D341Med (cell line): Measurements from ENCODE around the gene IQSEC3.

Experiments
- DNase-seq: peaks from one replicate; pipeline ENCODE4 v3.0.0; 2012; ENCODE audit warnings: low spot score

Gene IQSEC3

DNA sequence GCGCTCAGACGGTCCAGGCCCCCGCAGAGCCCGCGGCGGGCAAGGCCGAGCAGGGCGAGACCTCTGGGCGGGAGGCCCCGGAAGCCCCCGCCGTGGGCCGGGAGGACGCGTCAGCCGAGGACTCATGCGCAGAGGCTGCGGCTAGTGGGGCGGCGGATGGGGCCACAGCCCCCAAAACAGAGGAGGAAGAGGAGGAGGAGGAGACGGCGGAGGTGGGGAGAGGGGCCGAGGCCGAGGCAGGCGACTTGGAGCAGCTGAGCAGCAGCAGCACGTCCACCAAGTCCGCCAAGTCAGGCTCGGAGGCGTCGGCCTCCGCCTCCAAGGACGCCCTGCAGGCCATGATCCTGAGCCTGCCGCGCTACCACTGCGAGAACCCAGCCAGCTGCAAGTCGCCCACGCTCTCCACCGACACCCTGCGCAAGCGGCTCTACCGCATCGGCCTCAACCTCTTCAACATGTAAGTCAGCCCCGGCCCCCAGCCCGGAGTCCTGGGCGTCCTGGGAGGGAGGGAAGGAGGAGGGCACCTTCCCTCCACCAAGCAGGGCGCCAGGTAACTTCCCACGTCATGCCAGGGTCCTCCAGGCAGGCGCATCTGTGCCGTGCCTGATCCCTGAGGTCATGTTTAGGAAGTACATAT is 72.4 kb downstream of the IQSEC3 start:
- DNase-seq: no peak

DNA sequence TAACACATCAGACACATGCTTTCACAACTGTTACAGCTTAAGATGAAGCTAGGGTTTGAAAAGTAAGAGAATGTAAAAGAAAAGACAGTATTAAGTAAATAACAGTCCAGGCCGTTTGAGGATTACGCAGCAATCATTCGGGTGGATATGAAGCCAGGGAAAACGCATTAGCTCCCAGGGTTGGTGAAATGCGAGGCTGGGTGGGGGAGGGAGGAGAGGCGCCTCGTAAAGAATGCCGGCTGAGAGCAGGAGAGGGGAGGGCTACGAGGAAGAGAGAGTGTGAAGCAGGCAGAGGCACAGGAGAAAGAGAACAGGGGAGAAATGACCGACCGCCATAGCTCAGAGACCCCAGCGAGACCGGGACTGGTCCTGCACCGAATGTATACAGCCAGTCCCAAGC is 73.0 kb downstream of the IQSEC3 start:
- no peak for DNase-seq

DNA sequence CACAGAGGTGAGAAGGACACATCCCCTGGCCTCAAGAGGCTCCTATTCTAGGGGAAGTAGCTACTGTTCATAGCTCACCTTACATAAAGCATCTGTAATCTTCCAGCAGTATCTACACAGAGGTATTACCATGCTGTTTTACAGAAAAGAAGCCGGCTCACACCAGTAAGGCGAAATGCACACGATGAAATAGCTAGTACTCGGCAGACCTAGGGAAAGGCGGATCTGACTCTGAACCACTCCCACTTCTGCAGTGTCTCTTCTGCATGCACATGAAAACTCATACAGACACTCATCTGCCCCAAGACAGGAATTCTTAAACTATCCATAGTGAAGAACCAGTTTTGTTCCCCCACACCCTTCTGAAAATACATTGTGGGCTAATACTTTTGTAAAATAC is 73.6 kb downstream of the IQSEC3 start:
- DNase-seq: no peak

DNA sequence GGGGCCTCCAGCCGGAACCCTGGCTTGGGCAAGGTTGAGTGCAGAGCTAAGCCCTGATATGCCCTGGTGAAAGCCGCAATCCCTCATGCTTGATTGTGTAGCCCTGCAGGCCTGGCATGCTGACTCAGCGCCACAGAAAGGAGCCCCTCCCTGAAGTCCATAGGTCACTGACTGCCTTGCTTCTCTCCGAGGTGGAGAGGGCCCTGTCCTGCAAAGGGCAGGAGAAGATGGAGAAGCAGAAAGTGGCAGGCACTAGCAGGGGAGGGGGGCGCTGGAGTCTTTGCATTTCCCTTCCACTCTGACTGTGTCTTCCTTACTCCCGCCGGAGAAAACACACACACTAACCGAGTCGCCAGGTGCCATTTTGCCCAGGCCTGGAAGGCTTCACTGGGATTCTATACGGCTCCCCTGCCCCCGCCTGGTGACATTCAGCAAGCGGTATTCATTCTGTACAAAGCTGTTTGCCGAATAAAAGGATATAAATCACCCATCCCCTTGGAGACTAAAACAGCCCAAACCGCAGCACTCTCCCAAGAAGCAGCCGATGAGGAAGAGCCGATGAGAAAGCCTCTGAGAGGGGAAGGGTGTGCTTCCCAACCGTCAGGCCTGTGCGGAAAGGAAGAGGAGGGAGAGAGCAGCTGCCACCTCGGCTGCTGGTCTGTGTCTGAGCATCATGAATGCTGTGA is 77.5 kb downstream of the IQSEC3 start:
- no peak for DNase-seq

DNA sequence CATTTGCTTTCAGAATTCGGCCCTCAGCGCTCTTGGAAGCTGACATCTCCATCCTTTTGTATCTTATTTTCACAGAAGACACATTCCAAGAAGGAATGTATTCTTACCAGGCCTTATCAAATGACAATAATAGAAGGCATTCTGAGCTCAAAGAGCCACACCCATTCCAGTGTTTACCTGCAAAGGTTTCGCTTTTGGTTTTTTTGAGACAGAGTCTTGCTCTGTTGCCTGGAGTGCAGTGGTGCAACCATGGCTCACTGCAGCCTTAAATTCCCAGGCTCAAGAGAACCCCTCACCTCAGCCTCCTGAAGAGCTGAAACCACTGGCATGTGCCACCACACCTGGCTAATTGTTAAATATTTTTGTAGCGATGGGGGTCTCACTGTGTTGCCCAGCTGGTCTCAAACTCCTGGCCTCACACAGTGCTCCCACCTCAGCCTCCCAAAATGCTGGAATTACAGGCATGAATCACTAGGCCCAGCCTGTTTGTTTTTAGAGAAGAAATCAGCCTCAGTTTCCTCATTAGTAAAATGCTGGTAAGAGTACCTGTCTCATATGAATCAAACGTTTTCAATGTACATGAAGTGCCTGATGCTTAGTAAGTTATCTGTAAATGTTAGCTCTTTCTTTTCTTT is 78.2 kb downstream of the IQSEC3 start:
- no peak for DNase-seq

DNA sequence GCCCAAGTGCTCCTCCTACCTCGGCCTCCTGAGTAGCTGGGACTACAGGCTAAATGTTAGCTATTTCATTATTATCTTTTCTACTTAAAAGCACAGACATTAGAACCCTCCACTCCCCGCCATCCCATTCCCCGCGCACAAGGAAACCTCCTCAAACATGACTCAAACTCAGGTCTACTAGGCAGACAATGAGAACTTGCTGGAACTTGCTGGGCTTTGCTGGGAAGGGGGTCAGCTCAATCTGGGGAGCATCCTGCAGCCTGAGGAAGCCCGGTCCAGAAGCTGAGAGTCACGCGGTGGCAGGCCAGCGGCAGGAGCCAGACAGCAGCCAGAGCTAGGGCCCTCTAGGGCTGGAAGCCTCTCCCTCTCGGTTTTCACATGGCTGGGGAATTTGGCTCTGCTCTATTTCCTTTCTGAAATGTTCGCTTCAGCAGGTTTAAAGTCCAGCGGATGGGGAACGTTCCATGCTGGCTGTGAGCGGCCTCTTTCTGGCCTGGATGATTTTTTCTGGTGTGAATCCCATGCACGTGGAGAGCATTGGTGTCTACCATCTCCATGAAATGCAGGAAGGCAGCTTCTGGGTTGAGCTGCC is 78.9 kb downstream of the IQSEC3 start:
- DNase-seq: no peak

GRCh38 chr12:147242-147641 is 80.7 kb downstream of the IQSEC3 start:
- no peak for DNase-seq

DNA sequence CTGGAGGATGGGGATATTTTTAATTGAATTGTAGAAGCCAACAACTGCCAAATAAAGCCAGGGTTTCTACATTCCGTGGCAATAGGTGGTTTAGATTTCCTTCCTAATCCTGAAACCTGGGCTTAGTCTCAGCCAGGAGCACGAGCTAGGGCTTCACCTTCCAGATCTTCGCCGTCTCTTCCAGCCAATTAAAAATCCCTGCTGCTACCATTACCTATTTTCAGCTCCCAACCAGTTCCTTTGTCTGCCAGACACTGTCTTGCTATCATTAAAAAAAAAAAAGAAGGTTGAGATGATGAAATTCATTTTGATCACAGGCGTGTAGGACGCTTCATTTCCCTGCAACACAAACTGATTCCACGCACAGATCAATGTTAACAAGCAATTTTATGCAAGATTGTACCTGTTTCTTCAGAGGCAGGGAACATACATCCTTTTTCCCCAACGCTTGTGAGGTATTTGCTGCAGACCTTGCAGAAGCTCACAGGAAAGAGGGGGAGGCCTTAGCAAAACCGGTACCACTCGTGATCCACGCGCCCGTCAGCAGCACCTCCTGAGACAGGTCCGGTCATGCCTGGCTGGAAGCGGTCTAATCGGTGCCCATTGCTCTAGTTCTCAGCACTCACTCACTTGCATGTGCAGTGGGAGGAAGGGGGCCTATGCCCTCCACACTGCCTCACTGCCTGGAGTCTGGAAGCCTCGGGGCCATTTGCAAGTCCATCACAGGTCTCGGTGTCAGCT is 82.3 kb downstream of the IQSEC3 start:
- no peak for DNase-seq

DNA sequence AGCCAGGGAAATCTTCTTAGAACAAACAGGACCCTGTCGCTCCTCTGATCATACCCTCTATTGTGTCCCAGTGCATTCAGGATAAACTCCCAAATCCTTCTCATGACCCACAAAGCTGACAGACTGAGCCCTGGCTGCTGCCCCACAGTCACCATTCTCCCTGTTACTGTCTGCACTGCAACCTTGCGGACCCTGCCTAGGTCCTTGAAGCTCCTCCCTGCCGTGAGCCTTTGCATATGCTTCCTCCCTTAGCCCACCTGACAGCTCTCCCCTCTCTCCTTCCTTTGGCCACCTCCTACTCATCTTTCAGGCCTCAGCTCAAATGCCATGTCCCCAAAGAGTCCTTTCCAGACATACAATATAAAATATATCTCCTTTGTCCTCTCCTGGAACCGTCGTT is 85.0 kb downstream of the IQSEC3 start:
- DNase-seq: no peak

DNA sequence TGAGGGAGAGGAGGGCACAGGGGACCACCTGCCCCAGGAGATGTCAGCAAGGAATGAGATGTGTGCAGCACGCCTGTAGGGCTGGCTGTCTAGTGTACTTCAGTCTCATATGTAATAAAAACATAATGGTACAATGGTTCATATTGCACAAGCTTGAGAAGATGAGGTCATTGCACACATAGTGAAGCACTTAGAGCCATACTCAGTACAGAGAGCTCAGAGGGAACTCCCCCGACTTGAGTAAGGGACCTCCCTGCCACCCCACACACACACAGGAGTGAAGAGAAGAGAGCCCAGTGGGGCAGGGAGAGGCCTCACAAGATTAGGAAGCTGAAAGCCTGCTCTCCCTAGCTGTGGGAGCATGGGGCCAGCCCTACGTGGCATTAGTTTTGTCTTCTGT is 85.9 kb downstream of the IQSEC3 start:
- no peak for DNase-seq

DNA sequence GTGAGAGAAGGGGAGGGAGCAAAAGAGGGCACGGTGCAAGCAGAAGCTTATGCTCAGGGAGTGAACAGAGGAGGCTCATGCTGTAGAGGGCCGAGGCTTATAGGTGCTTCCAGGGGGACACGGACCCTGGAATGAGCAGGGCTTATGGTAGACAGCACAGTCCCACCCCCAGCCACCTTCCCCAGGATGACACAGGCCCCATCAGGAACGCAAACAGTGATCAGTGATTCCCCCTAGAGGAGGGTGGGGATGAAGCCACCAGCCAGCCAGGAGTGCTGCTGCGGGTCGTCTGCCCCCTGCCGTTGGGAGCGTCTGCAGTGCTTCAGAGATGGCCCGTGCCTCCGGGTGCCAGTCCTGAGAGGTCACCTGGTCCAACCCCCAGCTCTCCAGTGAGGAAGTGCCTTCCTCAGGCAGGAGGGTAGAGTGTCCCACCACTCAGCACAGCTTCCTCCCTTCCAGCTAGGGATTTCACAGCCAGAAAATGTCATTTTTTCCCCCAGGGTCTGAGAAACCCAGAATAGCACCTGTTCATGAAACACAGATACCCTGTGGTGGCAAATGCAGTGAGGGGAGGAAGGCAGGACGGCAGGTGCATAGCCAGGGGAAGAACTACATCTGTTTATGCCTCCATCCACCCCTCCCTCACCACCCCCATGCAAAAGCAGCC is 86.6 kb downstream of the IQSEC3 start:
- DNase-seq: peak; percentile 92

GRCh38 chr12:154058-154457 is 87.5 kb downstream of the IQSEC3 start:
- no peak for DNase-seq

- no peak for DNase-seq
Measured at GRCh38 chr12:155006-155405, 88.4 kb downstream of the IQSEC3 start.

DNA sequence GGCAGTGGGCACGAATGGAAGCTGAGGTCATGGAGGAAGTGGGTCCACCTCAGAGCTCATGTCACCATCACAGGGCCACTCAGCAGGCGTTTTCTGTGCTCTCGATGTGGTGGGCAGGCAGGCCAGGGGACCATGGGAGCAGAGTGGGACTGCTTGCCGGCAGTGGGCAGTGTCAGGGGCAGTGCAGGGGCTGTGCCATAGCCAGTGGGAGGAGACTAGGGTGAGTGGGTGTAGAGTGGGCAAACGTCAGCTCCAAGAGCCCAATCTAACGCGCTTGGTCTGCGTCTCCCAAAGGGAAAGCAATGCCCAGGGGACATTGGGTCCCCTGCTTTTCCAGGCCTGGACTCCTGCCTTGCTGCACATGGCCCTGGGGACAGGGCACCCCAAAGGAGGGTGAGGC is 89.1 kb downstream of the IQSEC3 start:
- DNase-seq: no peak

DNA sequence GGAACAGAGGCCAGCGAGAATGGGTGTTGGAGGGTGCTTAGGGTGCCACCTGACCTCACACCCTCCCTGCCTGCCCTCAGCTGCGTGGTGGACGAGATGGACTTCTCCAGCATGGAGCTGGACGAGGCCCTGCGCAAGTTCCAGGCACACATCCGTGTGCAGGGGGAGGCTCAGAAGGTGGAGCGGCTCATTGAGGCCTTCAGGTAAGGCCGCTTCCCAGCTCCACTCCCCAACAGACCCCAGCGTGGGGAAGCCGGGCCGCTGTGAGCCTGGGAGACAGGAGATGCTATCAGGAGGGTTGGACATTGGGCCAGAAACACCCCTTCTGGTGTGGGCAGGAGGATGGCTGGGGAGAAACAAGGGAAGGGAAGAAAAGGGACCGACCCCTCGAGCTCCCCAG is 90.4 kb downstream of the IQSEC3 start:
- DNase-seq: no peak

GRCh38 chr12:157644-158043 is 91.1 kb downstream of the IQSEC3 start:
- no peak for DNase-seq

DNA sequence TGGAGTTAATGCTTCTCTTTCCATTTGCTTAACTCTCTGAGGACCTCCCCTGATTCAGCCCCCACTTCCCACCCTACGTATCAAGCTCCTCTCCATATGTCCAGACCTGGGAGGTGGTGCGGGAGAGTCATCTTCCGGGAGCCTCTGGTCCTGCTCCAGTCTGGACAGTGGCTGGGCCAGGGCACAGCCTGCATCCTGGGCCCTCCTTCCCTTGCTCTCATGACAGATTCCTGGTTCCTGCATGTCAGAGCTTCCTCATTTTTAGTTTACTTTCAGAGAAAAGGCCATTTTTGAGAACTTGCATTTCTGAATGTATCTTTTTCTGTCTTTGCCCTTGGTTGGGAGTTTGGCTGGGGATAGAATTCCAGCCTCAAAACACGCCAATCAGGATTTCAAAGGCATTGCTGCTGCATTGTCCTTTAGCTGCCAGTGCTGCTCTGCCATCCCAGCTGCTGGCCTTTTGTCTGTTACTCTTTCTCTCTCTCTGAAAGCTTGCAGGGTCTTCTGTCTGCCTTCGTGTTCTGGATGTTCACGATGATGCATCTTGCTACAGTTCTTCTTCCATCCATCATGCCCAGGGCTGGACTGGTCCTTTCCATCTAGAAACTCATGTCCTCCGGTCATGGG is 92.7 kb downstream of the IQSEC3 start:
- no peak for DNase-seq

DNA sequence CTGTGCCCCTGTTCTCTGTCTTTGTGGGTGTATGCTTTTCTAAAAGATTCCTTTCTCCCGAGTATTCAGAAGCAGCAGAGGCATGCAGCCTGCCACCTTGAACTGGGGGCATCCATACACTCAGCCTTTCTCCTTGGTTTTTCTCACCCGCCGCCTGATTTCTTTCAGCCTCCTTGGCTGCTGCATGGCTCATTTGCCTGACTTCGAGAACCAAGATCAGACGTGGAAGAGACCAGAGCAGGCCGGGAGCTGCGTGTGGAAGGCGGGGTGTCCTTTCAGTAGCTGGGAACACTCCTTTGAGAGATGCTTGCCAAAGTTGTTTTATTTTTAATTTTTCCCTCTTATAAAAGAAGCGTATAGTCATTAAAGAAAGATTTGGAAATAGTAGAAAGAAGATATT is 94.3 kb downstream of the IQSEC3 start:
- no peak for DNase-seq

DNA sequence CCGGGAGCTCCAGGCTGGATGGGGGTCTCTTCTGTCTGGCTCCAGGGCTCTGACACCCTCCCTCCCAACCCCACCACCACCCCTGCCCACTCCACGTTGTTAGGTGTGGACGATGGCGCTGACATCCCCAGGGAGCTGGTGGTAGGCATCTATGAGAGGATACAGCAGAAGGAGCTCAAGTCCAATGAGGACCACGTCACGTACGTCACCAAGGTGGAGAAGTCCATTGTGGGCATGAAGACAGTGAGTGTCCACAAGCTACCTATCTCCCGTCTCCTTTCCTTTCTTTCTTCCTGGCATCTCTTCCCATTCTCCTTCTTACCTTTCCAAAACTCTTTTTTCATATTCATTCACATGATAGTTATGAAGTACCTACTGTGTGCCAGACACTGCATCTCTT is 95.3 kb downstream of the IQSEC3 start:
- no peak for DNase-seq

GRCh38 chr12:162467-163307 is 96.1 kb downstream of the IQSEC3 start:
- peak; percentile 69 for DNase-seq
